ENCODE data around the gene RMND1.

RMND1 gene

GRCh38 chr6:151451950-151452749, at the start of gene RMND1:
RMND1 (minus strand) TSS chr6:151452126; CDS start chr6:151445811, 6,315 bp downstream.
- in situ Hi-C loops (cut with MboI; ENCODE audit: low sequenced_read_pairs, unreplicated experiment) = no loop called here
- peak; percentile 97 for DNase-seq (ENCODE audit: low spot score)
- TF ChIP-seq CTCF (IDR thresholded peaks at IDR 0.05; ENCODE audit: borderline replicate concordance, control extremely low read depth, extremely low read depth, insufficient read depth, missing control alignments) = no peak

- no peak for TF ChIP-seq CTCF (IDR thresholded peaks at IDR 0.05; ENCODE audit: borderline replicate concordance, control extremely low read depth, extremely low read depth, insufficient read depth, missing control alignments)
- DNase-seq (ENCODE audit: low spot score) = no peak
- in situ Hi-C loops (cut with MboI; ENCODE audit: low sequenced_read_pairs, unreplicated experiment) = no loop called here
Measured at GRCh38 chr6:151499551-151499950, 47.6 kb upstream of the RMND1 start.

GRCh38 chr6:151498327-151498726, 46.4 kb upstream of the RMND1 start:
- no peak for TF ChIP-seq CTCF (IDR thresholded peaks at IDR 0.05; ENCODE audit: borderline replicate concordance, control extremely low read depth, extremely low read depth, insufficient read depth, missing control alignments)
- in situ Hi-C loops (cut with MboI; ENCODE audit: low sequenced_read_pairs, unreplicated experiment) = no loop called here
- DNase-seq (ENCODE audit: low spot score) = no peak

- DNase-seq (ENCODE audit: low spot score) = no peak
- TF ChIP-seq CTCF (IDR thresholded peaks at IDR 0.05; ENCODE audit: borderline replicate concordance, control extremely low read depth, extremely low read depth, insufficient read depth, missing control alignments) = no peak
- in situ Hi-C loops (cut with MboI; ENCODE audit: low sequenced_read_pairs, unreplicated experiment) = no loop called here
Measured at GRCh38 chr6:151497905-151498304, 46.0 kb upstream of the RMND1 start.

GRCh38 chr6:151495380-151495779, 43.5 kb upstream of the RMND1 start:
- TF ChIP-seq CTCF (IDR thresholded peaks at IDR 0.05; ENCODE audit: borderline replicate concordance, control extremely low read depth, extremely low read depth, insufficient read depth, missing control alignments) = no peak
- in situ Hi-C loops (cut with MboI; ENCODE audit: low sequenced_read_pairs, unreplicated experiment) = no loop called here
- no peak for DNase-seq (ENCODE audit: low spot score)

- DNase-seq (ENCODE audit: low spot score) = no peak
- no peak for TF ChIP-seq CTCF (IDR thresholded peaks at IDR 0.05; ENCODE audit: borderline replicate concordance, control extremely low read depth, extremely low read depth, insufficient read depth, missing control alignments)
- in situ Hi-C loops (cut with MboI; ENCODE audit: low sequenced_read_pairs, unreplicated experiment) = no loop called here
Measured at GRCh38 chr6:151494936-151495320, 43.0 kb upstream of the RMND1 start.

Measured in GM13976 (cell line).